Measurements from ENCODE around the gene MYO7B. TPM values are rescaled to one million over a fixed set of nuclear protein-coding genes. Genes with fewer than 3 reads are reported as not detected.

Gene MYO7B
- total RNA-seq, 1 donor from 2014 or later = 0.04 TPM

DNA sequence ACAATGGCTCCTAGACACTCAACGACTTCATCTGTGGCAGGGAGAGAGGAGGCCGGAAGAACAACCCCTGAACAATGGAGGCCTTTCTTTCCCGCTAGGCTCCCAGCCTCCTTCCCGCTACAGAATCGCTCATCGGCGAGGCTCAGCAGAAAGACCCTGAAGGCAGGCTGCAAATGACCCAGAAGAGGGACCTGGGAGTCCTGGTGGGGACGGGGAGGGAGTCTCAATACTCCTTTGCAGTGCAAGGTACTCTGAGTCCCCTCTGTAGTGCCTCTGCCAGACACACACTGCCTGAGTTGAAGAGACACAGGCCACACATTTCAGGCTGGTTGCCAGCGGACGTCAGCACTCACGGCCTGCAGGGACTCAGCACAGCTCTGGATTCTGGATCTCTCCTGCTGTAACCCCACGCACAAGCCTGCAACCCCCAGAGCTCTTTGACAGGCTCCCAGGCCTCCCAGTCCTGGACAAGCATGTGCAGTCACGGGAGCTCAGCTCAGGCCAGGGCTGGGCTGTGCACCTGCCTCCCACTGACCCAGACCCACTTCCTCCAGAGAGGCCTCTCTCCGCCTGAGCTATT lies 116.6 kb downstream of the MYO7B start:
- no peak for ATAC-seq

DNA sequence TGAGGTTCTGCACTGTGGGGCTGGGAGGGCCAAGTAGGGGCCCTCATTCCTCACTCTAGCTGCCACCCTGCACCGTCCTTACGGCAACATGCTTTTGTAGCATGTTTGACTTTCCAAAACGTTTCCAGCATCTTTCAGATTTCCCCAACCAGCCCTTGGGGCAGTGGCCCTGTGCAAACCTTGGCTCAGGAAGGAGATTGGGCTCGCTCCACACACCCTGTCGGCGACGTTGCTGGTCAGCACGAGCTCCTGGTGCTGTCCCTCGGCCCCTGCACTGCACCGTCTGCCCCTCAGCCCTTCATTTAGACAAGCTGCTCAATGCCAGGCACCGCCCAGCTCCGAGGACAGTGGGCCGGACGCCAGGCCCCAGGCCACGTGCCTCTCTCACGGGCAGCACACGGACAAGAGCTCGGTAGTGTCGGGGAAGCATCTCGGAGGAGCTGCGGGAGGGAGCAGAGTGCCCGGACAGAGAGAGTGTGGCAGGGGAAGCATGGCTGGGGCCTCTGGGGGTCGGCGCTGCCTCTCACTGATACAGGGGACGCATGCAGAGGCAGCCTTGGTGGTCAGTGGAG lies 117.4 kb downstream of the MYO7B start:
- no peak for ATAC-seq

- no peak for ATAC-seq
These were observed 118.1 kb downstream of the MYO7B start for GRCh38 chr2:127653421-127654083.

- no peak for ATAC-seq
These were observed 118.8 kb downstream of the MYO7B start for GRCh38 chr2:127654084-127654837.

- no peak for ATAC-seq
These were observed 119.3 kb downstream of the MYO7B start for GRCh38 chr2:127654838-127655175.

- ATAC-seq = no peak
These were observed 120.0 kb downstream of the MYO7B start for GRCh38 chr2:127655209-127656073.

DNA sequence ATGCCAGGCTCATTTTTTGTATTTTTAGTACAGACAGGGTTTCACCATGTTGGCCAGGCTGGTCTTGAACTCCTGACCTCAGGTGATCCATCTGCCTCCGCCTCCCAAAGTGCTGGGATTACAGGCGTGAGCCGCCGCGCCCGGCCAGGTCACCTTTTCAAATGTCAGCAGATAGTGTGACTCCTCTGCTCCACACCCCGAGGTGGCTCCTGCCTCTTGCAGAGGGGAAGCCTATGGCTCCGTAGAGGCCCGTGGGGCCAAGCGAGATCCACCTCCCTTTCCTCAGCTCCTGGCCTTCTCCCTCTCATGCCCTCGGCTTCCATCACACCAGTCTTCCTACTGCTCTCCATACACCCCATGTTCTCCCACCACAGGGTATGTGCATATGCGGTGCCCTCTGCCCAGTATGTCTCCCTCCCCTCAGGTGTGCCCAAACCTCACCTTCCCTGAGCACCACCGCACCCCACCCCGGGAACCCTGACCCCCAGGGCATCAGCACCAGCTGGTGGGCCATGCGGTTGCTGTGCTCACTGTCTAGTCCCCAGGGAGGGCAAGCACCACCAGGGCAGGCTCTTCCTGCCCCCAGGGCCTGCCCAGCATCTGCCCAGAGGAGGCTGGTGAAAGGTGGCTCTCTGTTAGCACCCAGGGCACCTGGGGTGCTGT lies 121.2 kb downstream of the MYO7B start:
- ATAC-seq = no peak

- no peak for ATAC-seq
These were observed 121.7 kb downstream of the MYO7B start for GRCh38 chr2:127657232-127657595.

- ATAC-seq = no peak
These were observed 122.7 kb downstream of the MYO7B start for GRCh38 chr2:127658146-127658545.

- no peak for ATAC-seq
These were observed 123.3 kb downstream of the MYO7B start for GRCh38 chr2:127658641-127659407.

- peak; percentile 44 for ATAC-seq
These were observed 124.2 kb downstream of the MYO7B start for GRCh38 chr2:127659408-127660290.

GRCh38 chr2:127660291-127660578 lies 124.8 kb downstream of the MYO7B start:
- no peak for ATAC-seq

DNA sequence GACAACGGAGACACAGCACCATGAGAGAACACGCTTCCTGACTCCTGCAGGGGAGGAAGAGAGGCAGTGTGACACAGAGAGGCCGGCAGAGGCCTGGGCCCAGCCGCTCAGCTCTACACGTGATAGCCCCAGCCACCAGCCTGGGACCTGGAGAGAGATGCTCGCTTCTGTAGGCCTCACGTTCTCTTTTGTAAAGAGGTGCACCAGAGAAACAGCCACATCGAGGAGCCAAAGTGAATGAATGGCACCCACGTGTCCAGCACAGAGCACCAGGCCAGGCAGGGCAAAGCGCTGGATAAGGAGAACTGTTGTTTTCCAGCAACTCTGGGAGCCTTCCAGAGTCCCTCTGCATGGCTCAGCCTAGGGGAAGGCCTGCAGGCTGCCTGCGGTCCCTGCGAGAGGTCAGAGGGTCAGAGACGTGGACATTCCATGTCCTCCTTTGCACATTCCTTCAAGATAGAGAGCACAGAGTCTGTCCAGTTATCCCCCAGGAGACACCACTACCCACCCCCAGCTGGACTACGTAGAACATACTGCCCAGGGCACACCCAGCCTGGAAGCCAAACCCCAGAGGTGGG lies 125.7 kb downstream of the MYO7B start:
- no peak for ATAC-seq

DNA sequence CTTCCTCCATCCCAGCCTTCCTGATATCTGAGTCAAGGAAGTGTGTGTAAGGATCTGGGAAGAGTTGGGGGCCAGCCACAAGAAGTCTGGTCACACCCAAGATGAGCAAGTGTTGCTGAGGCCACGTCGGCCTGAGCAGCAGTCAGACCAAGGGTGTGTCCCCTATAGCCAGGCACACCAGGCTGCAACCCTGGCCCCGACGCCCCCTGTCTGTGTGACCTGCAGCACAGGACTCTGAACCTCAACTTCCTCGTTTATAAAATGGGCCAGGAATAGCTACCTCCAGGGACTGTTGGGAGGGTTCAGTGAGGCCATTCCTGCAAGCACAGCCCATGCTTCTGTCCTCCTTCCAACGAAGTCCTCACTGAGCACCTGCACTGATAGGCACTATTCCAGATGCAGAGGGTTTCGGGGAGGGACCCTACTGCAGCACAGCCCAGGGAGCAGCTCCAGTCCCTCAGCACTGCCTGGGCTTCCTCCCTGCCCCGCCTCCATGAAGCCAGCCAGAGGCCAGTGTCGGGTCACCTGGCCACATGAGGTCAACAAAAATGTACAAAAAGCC lies 126.5 kb downstream of the MYO7B start:
- ATAC-seq = peak; percentile 44

- ATAC-seq = no peak
These were observed 127.6 kb downstream of the MYO7B start for GRCh38 chr2:127662937-127663565.

- no peak for ATAC-seq
These were observed 128.1 kb downstream of the MYO7B start for GRCh38 chr2:127663566-127664064.

- ATAC-seq = peak; percentile 32
These were observed 128.8 kb downstream of the MYO7B start for GRCh38 chr2:127664065-127664894.

- no peak for ATAC-seq
These were observed 129.4 kb downstream of the MYO7B start for GRCh38 chr2:127664895-127665225.
